GM18507 (cell line): Measurements from ENCODE around the gene CHKA.
"Not testable (repeated sequence)": the region's sequence is repeated elsewhere in the genome, so short reads cannot be mapped to it uniquely, and the experiment has no call there.

ENCODE experiments used
- DNase-seq: peaks from one replicate; pipeline ENCODE4 v3.0.0; 2011; ENCODE audit warnings: low read depth; ENCODE audit not compliant: insufficient read length; ENCODE audit errors: extremely low spot score
- FAIRE-seq: peaks from 2 replicates; lab custom pipeline; 2011; peaks lifted over from hg19 to GRCh38; lab: Jason Lieb, UNC

The CHKA gene

DNA sequence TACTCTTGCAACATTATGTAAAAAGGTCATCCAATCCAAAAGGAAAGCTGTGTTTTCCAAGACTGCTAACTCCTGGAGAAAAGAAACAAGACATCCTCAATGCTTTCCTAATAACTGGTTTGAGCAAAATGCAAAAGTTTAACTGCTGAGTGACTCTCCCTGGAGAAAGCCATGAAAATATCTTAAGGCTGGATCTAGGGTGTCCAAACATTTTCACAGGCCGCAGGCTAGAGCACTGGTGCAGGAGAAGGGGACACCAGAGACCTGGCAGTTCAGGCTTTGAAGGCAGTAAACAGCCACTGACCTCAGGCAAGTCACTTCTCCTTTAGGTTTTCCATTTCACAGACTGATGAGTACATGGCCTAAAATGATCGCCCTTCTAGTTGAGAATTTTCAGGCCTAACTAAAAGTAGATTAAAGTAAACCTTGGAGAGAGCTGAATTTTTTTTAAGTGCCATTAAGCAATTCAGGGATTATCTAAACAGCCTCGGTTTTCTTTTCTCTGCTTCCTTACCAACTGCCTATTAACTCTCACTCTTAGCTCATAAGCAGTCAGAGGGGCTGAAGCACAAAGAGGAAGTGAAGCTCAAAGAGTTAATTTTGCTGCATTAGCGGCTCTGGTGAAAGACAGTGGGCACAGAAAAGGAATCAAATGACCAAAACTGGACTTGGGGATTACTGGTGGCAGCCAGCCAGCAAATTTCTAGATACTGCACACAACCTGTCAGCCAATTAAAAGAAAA lies 2.3 kb downstream of the CHKA start:
- FAIRE-seq, result peak; percentile 79
- DNase-seq, result no peak

DNA sequence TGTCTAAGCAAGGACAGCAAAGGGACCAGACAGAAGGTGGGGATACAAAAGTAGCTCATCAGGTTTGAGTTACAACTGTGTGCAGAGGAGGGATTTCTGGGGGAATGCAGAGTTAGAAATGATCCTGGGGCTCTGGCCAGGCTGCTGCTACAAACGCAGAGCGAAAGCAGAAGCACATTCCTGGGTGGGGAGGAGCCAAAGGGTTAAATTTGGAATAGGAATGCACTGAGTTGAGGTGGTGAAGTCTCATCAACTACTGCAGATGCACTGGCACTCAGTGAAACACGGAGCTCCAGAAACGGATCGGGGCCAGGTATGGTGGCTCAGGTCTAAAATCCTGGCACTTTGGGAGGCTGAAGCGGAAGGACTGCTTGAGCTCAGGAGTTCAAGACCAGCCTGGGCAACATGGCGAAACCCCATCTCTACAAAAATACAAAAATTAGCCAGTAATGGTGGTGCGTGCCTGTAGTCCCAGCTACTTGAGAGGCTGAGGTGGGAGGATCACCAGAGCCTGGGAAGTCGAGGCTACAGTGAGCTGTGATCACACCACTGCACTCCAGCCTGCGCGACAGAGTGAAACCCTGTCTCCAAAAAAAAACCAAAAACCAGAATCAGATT lies 3.2 kb downstream of the CHKA start:
- DNase-seq (no peak), FAIRE-seq (no peak)

GRCh38 chr11:68116974-68117373 lies 4.2 kb downstream of the CHKA start:
- no peak for DNase-seq
- no peak for FAIRE-seq

GRCh38 chr11:68116126-68116525 lies 5.1 kb downstream of the CHKA start:
- DNase-seq, result no peak
- FAIRE-seq, result no peak

- FAIRE-seq, result no peak
These were observed 5.9 kb downstream of the CHKA start for GRCh38 chr11:68115285-68115684.

GRCh38 chr11:68113986-68114385 lies 7.2 kb downstream of the CHKA start:
- no peak for DNase-seq
- no peak for FAIRE-seq

More at GRCh38 chr11:68115285-68115684, 5.9 kb downstream of the CHKA start:
- no peak for DNase-seq

- DNase-seq, result no peak
- no peak for FAIRE-seq
These were observed 13.5 kb downstream of the CHKA start for GRCh38 chr11:68107689-68108088.

DNA sequence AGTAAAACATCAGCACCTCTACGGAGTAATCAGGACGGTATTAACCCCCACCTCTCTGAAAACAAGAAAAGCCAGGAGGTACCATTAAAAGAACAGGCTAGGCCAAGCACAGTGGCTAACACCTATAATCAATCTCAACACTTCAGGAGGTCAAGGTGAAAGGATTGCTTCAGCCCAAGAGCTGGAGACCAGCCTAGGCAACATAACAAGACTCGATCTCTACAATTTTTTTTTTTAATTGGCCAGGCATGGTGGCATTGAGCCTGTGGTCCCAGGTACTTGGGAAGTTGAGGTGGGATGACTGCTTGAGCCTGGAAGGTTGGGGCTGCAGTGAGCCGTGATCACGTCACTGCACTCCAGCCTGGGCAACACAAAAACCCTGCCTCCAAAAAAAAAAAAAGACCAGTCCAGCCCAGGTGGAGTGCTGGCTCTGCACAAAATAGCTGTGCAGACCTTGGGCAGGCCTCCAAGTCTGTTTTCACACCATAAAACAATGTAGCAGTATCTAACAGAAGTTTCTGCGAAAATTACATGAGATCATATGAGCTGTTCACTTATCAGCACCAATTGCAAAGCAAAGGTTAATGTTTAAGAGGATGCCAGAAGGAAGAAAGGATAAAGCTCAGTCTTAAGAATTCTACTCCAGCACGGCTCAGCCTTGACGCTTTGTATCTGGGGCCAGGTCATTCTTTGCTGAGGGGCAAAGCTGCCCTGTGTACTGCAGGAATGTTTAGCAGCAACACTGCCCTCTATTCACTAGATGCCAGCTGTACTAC lies 14.8 kb downstream of the CHKA start:
- no peak for DNase-seq
- no peak for FAIRE-seq

DNA sequence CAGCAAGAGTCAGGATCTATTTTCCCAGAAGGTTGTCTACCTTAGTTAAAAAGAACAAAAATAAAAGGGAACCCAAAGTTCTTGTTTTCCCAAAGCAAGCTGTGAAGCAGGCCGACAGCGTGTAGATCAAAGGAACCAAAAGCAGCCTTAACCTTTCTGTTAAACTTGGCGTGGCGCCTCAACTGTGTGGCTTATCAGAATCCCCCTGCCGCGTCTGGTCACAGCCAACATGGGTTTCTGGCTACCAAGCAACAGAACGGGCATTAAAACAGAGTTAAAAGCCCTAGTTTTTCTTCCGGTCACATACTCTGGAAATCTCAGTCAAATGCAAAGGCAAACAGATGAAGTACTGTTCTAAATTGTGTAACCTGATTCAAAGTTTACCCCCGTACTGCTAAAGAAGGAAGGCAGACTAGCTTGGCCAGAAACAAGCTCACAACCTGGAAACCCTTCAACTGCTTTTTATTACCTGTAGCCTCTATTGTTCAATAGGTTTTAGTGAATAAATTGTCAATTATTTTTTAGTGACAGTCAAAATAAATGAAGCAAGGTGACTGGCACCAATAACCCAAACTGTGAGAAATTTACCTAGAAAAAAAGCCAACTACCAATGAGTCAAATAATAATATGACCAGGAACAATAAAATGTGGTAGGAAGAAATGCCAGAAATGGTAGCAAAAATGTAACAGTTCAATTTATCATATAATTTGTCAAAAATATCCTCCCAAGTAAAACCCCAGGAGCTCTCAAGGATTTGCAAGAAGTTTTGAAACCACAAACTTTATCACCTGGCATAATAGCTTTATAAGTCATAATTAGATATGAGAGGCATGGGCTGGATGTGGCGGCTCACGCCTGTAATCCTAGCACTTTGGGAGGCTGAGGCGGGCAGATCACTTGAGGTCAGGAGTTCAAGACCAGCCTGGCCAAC lies 21.4 kb downstream of the CHKA start:
- DNase-seq, result no peak
- peak; percentile 26 for FAIRE-seq

- FAIRE-seq (no peak), DNase-seq (no peak)
These were observed 22.1 kb downstream of the CHKA start for GRCh38 chr11:68099057-68099456.

DNA sequence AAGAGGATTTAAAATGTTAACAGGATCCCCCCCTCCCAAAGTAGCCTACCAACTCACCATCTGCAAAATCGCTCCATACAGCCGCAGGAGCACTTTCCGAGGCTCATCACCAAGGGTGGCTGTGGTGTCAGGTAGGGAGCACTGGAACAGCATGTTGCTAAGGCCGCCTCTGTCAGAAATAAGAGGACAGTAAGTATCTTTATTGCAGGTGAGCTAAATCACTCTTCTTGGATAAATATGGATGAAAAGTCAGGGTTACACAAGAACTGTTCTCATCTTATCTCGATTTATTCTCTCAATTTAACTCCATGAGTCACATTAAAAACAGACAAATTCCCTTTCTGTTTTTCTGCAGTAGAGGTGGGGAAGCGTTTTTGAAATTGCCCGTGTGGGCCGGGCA lies 24.2 kb downstream of the CHKA start:
- FAIRE-seq (no peak), DNase-seq (no peak)

DNA sequence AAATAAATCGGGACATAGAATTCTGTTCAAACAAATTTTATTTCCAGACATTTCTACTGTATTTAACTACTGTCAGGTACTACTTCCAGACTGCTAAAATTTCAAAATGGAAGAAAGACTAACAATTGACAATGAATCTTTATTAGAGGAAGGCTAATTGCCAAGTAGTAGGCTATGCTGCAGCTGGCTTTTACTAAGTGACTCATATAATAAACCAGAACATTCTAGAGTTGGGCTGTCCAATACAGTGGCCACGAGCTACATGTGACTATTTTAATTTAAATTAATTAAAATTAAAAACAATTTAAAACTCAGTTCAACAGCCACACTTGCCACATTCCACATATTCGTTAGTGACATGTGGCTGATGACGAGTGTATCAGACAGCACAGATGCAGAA lies 27.6 kb downstream of the CHKA start:
- no peak for DNase-seq
- FAIRE-seq, result no peak

DNA sequence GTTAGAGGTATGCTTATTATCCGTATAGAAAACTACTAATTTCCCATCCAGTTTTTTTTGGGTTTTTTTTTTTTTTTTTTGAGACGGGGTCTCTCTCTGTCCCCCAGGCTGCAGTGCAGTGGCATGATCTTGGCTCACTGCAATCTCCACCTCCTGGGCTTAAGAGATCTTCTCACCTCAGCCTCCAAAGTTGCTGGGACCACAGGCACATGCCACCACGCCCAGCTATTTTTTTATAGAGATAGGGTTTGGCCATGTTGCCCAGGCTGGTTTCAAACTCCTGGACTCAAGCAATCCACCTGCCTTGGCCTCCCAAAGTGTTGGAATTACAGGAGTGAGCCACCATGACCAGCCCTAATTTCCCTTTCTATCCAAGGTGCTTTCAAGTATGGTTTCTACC lies 28.2 kb downstream of the CHKA start:
- not testable (repeated sequence) for FAIRE-seq, DNase-seq

DNA sequence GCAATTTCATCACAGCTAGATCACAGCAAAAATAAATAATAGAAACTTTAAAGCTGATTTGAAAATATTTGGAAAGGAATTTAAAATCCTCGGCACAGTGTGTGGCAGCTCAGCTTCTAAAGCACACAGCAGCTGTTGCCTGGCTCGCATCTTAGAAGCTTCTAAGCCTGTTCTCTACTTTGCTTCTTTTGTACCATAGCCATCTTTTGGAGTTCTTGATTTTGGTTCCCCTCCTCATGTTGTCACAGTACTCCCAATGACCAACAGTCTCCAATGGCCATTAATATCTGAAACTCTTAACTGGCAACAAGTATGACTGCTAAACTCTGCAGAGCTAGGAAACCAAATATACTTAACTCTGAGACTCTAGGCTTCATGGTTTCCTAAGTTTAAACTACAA lies 28.8 kb downstream of the CHKA start:
- no peak for DNase-seq
- FAIRE-seq, result no peak

DNA sequence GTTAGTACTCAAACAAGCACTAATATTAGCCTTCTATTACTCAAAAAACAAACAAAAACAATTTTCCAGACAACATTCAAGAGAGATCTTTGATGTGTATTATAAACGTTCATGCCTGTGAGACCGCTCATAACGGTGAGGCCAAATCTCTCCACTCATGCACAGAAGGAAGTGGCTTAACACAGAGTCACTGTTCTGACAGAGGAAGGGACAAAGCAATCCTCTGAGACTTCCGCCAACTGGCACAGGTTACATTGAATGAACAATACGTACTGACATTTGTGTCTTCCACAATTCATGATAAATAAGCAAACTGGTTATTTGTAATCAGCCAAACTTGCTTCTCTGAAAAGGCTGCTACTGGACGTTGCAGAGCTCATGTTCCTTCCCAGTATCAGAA lies 30.5 kb downstream of the CHKA start:
- FAIRE-seq (peak; percentile 47), DNase-seq (no peak)

GRCh38 chr11:68090287-68090686 lies 30.9 kb downstream of the CHKA start:
- DNase-seq, result no peak
- no peak for FAIRE-seq

- DNase-seq (no peak), FAIRE-seq (no peak)
These were observed 31.5 kb downstream of the CHKA start for GRCh38 chr11:68089679-68090078.

- DNase-seq (no peak), FAIRE-seq (no peak)
These were observed 37.7 kb downstream of the CHKA start for GRCh38 chr11:68083517-68083916.

DNA sequence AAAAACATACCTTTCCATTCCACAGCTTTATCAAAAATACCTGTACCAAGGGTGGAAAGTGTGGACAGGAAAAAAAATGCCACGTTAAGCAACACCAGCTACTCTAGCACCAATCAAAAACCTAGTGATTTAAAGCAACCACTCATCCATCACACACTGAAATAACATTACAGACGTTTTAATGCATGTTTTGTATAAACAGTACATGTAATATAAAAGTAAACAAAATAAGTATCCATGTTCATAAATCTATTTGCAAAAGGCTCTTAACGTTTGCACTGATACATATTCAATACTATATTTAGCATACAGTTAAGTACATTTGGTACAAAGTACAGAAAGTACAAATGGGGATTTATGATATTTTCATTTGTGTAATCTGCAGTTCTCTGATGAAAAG lies 38.7 kb downstream of the CHKA start:
- no peak for FAIRE-seq
- DNase-seq, result no peak

- no peak for DNase-seq
- FAIRE-seq, result no peak
These were observed 39.5 kb downstream of the CHKA start for GRCh38 chr11:68081691-68082090.
